Caco-2 (cell line): ENCODE data around the gene DDRGK1. TPM values are rescaled to one million over a fixed set of nuclear protein-coding genes. Genes with fewer than 3 reads are reported as not detected.

Source experiments
- BruUV-seq: library from RNA; stranded (reverse); fragments of 400-500 nt; replicated peaks from 2 replicates; lab custom pipeline; 2021; lab: Mats Ljungman, UMichigan
- CTCF ChIA-PET: fragments of 300-600 bp; sonication (Branson Sonifier 250); formaldehyde crosslinking; loops from one replicate; lab custom pipeline; 2022; ENCODE audit warnings: antibody characterized with exemption; lab: Charles Lee
- POLR2A ChIA-PET: fragments of 300-600 bp; sonication (Branson Sonifier 250); formaldehyde crosslinking; loops from one replicate; lab custom pipeline; 2022; ENCODE audit warnings: antibody characterized with exemption; lab: Charles Lee
- DNase-seq, 2 experiments: peaks; one replicate each; pipeline versions ENCODE4 v3.0.0 to v3.0.0-alpha.2; 2020 to 2022
- H3K27me3 ChIP-seq: replicated peaks from 2 replicates; pipeline ENCODE4 v1.6.0; 2011; ENCODE audit warnings: low read length; ENCODE audit not compliant: control insufficient read depth, insufficient read depth
- H3K36me3 ChIP-seq: 2 replicates; pipeline ENCODE4 v1.5.1; 2011; ENCODE audit warnings: low read length; ENCODE audit not compliant: control insufficient read depth, insufficient read depth
- H3K4me1 ChIP-seq: fragments of 250-450 bp; sonication (Bioruptor Pico); 2 replicates; pipeline ENCODE4 v1.5.1; 2020; ENCODE audit warnings: mild to moderate bottlenecking
- H3K4me3 ChIP-seq: 2 replicates; pipeline ENCODE4 v1.5.1; 2011; ENCODE audit warnings: low read depth, mild to moderate bottlenecking, control low read depth, low read length
- H3K9me3 ChIP-seq: fragments of 250-450 bp; sonication (Bioruptor Pico); 2 replicates; pipeline ENCODE4 v1.5.1; 2020; ENCODE audit warnings: mild to moderate bottlenecking, moderate library complexity
- H3K27ac Mint-ChIP-seq: one replicate; pipeline ENCODE4 v1.8.0; 2022; ENCODE audit warnings: mixed read lengths; ENCODE audit not compliant: unreplicated experiment
- H3K27me3 Mint-ChIP-seq: one replicate; pipeline ENCODE4 v1.8.0; 2022; ENCODE audit warnings: mixed read lengths; ENCODE audit not compliant: insufficient read depth, unreplicated experiment
- H3K36me3 Mint-ChIP-seq: one replicate; pipeline ENCODE4 v1.8.0; 2022; ENCODE audit warnings: mild to moderate bottlenecking, mixed read lengths; ENCODE audit not compliant: insufficient read depth, unreplicated experiment
- H3K4me1 Mint-ChIP-seq: one replicate; pipeline ENCODE4 v1.8.0; 2022; ENCODE audit warnings: low read depth, mixed read lengths; ENCODE audit not compliant: unreplicated experiment
- H3K4me3 Mint-ChIP-seq: one replicate; pipeline ENCODE4 v1.8.0; 2022; ENCODE audit warnings: mild to moderate bottlenecking, moderate library complexity, mixed read lengths; ENCODE audit not compliant: unreplicated experiment
- H3K9me3 Mint-ChIP-seq: one replicate; pipeline ENCODE4 v1.8.0; 2022; ENCODE audit warnings: mixed read lengths; ENCODE audit not compliant: unreplicated experiment
- CTCF ChIP-seq, 2 experiments: fragments of 200-600 bp in 1 of 2; IDR thresholded peaks; 1 replicate in 1 of 2; 2 replicates in 1 of 2; pipeline versions ENCODE4 v1.5.1 to v1.8.0; 2011 to 2022; ENCODE audit warnings: antibody characterized with exemption in 1 of 2, control low read depth in 1 of 2, inconsistent platforms in 1 of 2, low read depth in 1 of 2, low read length in 1 of 2, mild to moderate bottlenecking in 1 of 2, moderate library complexity in 1 of 2; ENCODE audit not compliant: insufficient read depth in 1 of 2, severe bottlenecking in 1 of 2, unreplicated experiment in 1 of 2
- intact Hi-C: fragments of 100-400 bp; cut with micrococcal nuclease; formaldehyde crosslinking; loops from one replicate; pipeline ENCODE4 v1.10.0; 2022; ENCODE audit not compliant: unreplicated experiment
- total RNA-seq: library from RNA; stranded (reverse); gene quantifications from 2 replicates; pipeline ENCODE4 v1.2.3, GENCODE V29; 2022

Gene DDRGK1
- total RNA-seq, 1 experiment from 2014 or later, result 84.8 TPM

DNA sequence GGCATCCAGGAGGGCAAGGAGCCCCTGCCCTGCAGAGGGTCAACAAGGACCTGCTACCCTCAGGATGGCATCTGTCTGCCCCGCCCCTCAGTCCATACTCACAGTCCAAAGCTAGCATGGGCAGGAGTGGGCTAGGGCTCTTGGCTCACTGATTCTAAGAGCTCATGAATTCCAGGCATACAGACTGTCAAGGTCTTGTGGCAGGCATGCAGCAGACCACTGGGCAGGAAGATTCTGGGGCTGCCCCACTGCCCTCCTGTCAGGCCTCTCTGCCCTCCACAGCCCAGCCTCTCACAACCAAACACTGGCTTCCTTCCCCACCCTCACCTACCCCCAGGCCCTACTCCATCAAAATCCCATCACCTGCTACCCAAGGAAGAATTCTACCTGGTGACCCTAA is 40.1 kb upstream of the DDRGK1 start:
- Histone ChIP-seq H3K27me3 (no peaks in the 10 kb centered on the region), H3K9me3 (no peaks in the 10 kb centered on the region), H3K36me3 (no peaks in the 10 kb centered on the region), H3K4me3 (no peak overlapping the region), H3K4me1 (peaks cover 13% of the 10 kb centered on the region)
- no peaks in the 10 kb centered on the region for H3K9me3 Mint-ChIP-seq
- H3K4me1 Mint-ChIP-seq, result peaks cover 30% of the 10 kb centered on the region
- ChIA-PET CTCF (no interaction called here), POLR2A (no interaction called here)
- peaks cover 5% of the 10 kb centered on the region for H3K36me3 Mint-ChIP-seq
- H3K27me3 Mint-ChIP-seq, result no peaks in the 10 kb centered on the region
- no peak for DNase-seq
- H3K27ac Mint-ChIP-seq, result no peak overlapping the region
- no TSS peak for BruUV-seq
- TF ChIP-seq CTCF (IDR thresholded peaks at IDR 0.05; ENCODE audit: insufficient read depth in 1 of 2, low read depth in 1 of 2, low read length in 1 of 2, severe bottlenecking in 1 of 2, unreplicated experiment in 1 of 2), result no peak
- H3K4me3 Mint-ChIP-seq, result no peak overlapping the region
- intact Hi-C loops, result no loop called here

DNA sequence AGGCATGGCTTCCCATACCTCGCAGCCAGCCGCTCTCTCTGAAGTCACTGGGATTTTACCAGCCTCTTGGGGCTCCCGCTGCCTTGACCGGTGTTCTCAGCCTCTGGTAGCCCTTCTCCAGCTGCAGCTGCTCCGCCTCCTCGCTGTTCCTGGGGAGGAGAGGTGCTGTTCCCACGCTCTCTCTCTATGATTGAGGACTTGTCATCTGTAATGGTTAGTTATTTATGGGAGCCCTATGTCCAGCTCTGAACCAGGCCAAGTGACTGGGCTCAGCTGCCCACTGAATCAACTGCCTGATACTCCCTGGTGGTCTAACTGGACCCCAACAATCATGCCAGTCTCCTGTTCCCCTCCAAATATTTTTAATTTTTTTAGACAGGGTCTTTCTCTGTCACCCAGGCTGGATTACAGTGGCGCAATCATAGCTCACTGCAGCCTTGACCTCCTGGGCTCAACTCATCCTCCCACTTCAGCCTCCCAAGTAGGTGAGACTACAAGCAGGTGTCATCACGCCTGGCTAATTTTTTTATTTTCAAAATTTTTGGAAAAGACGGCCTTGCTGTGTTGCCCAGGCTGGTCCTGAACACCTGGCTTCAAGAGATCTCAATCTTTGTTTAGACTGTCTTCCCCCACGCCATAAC is 39.4 kb upstream of the DDRGK1 start:
- CTCF ChIA-PET, result no interaction called here
- Mint-ChIP-seq H3K4me3 (no peak overlapping the region), H3K27me3 (no peaks in the 10 kb centered on the region), H3K27ac (no peak overlapping the region), H3K9me3 (no peaks in the 10 kb centered on the region), H3K4me1 (peaks cover 30% of the 10 kb centered on the region), H3K36me3 (peaks cover 5% of the 10 kb centered on the region)
- H3K4me1 ChIP-seq, result peaks cover 15% of the 10 kb centered on the region
- POLR2A ChIA-PET, result no interaction called here
- no peaks in the 10 kb centered on the region for H3K9me3 ChIP-seq
- H3K4me3 ChIP-seq, result no peak overlapping the region
- no peaks in the 10 kb centered on the region for H3K36me3 ChIP-seq
- BruUV-seq, result no TSS peak
- TF ChIP-seq CTCF (IDR thresholded peaks at IDR 0.05; ENCODE audit: insufficient read depth in 1 of 2, low read depth in 1 of 2, low read length in 1 of 2, severe bottlenecking in 1 of 2, unreplicated experiment in 1 of 2), result no peak
- DNase-seq, result no peak
- intact Hi-C loops, result no loop called here
- no peaks in the 10 kb centered on the region for H3K27me3 ChIP-seq

DNA sequence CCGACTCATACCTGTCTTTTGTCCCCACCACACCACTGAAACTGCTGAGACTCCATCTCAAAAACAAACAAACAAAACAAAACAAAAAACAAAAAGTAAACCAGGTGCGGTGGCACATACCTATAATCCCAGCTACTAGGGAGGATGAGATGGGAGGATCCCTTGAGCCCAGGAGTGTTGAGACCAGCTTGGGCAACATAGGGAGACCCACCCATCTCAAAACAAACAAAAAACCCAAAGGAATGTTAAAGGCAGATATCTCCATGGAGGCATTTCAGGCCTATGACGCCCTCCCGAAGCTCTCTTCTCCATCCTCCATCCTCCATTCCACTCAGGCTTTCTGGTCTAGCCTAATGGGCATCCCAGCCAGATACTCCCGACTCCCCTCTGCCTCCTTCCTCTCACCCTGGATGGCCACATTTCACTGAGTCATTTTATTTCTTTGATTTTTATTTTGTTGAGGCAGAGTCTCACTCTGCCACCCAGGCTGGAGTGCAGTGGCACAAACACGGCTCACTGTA is 37.8 kb upstream of the DDRGK1 start:
- H3K4me1 ChIP-seq, result peaks cover 15% of the 10 kb centered on the region
- peaks cover 30% of the 10 kb centered on the region for H3K4me1 Mint-ChIP-seq
- peaks cover 5% of the 10 kb centered on the region for H3K36me3 Mint-ChIP-seq

More for the DNA sequence above, 37.8 kb upstream of the DDRGK1 start:
- H3K4me3 ChIP-seq, result no peak overlapping the region
- H3K27me3 ChIP-seq, result no peaks in the 10 kb centered on the region
- H3K9me3 Mint-ChIP-seq, result no peaks in the 10 kb centered on the region
- CTCF ChIA-PET, result interaction anchor here (0.5 to 1.6 kb wide), 3 partner anchors 8 to 715 kb away, joined by 3 to 7 read pairs (median 4); no protein-coding TSS in a partner anchor
- H3K27me3 Mint-ChIP-seq, result no peaks in the 10 kb centered on the region
- no TSS peak for BruUV-seq
- TF ChIP-seq CTCF (IDR thresholded peaks at IDR 0.05; ENCODE audit: insufficient read depth in 1 of 2, low read depth in 1 of 2, low read length in 1 of 2, severe bottlenecking in 1 of 2, unreplicated experiment in 1 of 2), result no peak
- intact Hi-C loops, result no loop called here
- H3K4me3 Mint-ChIP-seq, result no peak overlapping the region
- no peaks in the 10 kb centered on the region for H3K9me3 ChIP-seq
- POLR2A ChIA-PET, result no interaction called here
- peak overlapping the region; percentile 37 for H3K27ac Mint-ChIP-seq
- DNase-seq, result no peak
- no peaks in the 10 kb centered on the region for H3K36me3 ChIP-seq
